Kasumi-1 (cell line): ENCODE data around the gene DCAF8.
A peak's percentile ranks its signal among the peaks of the same experiment; 100 is the strongest.

Experiments used
- DNase-seq, 2 experiments: peaks; one replicate each; lab custom pipeline; 2025; lab: John Stamatoyannopoulos, UW

DCAF8 gene

DNA sequence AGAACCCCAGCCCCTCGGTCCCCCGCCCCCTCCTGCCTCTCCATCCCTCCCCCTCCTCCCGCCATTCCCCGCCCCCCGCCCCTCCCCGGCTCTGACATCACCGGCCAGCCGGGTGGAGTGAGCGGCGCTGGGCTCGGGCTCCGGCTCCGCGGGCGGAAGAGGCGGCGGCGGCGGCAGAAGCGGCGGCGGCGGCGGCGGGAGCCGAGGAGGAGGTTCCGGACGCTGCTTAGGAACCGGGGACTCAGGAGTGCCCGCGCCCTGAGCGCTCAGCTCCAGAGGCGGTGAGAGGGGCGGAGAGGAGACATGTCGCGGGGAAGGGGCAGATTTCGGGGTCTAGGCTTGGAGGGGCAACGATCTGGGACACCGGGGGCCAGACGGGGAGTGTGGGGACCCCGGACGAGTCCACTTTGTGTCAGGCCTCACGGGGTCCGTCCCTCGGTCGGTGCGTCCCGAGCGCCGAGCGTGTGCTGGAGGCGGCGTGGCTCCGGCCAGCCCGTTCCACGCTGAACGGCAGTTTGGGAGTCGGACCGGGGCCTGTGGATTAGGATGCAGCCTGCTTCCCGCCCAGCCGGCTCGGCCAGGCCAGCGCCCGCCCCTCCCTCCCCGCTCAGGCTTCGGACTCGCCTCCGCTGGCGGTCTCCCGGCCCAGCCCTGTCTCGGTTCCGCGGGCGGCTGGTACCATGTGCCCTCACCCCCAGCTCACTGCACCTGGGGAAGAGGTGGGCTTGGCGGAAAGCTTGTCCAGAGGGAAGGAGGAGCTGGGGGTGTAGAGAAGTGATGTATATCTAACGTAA is 56.9 kb downstream of the DCAF8 start, which contains the start of gene PEA15:
Gene PEA15, plus strand, starts transcription at position 143 of the 794 bp plus-strand sequence. CDS start 6,161 bp downstream, outside the sequence.
- peak in 1 of 2 experiments; percentile 24 for DNase-seq

DNA sequence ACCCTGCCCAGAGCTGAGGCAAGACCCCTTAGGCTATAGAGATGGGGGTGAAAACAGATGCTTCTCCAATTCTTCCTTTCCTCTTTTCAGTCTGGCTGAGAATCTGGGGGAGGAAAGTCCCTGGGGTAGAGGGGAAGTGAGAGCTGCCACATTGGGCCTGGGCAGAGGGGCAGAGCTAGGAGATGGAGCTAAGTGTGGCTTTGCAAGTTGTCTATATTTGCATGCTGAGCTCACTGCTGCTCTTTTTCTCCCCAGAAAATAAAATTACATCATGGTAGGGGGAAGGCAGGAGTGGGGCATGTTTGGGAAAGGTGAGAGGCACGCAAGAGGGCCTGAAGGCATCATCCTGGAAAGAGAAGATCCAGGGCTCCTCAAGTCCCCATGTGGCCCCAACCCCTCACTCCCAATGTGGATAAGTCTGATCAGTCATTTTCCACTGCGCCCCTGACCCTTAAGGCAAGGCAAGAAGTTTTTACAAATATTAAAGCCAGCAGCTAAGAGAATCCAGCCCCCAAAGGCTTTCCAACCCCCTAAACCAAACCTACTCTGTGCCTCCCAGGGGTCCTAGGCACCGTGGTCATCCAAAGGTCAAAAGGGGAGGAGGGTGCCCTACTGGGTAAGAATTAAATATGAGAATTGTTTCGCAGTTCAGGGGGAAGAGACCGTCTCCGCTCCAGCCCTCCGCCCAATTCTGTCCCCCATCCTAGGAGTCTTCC is 57.7 kb downstream of the DCAF8 start:
- peak; percentile 65 to 75 for DNase-seq

DNA sequence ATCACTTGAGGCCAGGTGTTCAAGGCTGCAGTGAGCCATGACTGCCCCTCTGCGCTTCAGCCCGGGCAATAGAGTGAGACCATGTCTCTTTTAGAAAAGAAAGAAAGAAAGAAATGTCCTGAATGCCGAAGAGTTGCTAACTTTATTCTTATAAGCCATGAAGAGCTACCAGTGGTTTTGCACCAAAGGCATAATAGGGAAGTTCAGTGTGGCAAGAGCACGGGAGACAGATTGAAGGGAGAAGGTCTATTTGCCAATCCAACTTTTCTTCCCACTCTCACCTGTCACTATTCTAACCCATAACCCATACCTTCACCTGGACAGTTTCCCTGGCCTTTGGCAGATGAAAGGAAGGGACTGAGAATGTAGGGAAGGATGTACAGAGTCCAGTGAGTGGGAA is 61.6 kb downstream of the DCAF8 start:
- peak; percentile 13 to 44 for DNase-seq

DNA sequence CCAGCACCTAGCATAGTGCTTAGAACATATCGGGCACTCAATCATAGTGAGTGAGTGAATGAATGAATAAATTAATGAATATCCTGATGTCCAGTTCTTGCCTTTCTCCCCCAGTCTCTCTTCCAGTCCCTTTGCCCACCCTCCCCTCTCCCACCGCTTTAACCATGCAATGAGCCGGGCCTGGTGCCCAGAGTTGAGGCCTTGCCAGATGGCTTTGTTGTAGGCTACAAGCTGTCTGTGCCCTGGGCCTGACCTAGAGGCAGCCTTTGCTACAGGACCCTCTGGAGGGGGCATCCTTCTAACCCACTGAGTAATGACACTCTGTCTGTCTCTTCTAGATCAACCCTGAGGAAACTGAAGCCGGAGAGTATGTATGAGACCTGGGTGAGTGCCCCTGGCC is 65.1 kb downstream of the DCAF8 start:
- no peak for DNase-seq

DNA sequence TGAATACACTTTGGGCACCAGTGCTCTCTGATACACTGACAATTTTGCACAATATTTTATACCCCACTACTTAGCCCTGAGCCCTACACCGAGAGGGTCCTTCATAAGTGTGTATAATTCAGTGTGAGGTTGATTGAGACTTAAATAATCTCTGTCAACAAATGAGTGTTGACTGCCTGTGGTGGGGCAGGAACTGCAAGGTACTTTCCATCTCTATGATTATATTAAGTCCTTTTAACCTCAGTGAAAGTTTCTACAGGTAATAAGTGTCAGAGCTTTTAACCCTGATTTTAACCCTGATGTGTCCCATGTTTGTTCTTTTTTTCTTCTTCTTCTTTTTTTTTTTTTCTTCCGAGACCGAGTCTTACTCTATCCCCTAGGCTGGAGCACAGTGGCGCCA is 66.2 kb downstream of the DCAF8 start:
- DNase-seq: no peak

DNA sequence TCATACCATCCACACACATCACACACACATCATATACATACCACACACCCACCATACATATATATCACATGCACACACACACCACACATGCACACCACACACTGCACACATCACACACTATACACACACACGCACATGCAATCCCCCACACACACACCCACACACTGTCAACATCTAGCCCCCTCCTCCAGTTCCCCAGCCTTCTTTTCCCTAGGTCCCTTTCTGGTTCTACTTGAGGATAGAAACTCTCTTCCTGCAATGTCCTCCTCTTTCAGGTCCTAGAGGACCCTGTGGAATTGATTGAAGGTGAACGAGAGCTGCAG is 67.7 kb downstream of the DCAF8 start:
- DNase-seq: no peak

DNA sequence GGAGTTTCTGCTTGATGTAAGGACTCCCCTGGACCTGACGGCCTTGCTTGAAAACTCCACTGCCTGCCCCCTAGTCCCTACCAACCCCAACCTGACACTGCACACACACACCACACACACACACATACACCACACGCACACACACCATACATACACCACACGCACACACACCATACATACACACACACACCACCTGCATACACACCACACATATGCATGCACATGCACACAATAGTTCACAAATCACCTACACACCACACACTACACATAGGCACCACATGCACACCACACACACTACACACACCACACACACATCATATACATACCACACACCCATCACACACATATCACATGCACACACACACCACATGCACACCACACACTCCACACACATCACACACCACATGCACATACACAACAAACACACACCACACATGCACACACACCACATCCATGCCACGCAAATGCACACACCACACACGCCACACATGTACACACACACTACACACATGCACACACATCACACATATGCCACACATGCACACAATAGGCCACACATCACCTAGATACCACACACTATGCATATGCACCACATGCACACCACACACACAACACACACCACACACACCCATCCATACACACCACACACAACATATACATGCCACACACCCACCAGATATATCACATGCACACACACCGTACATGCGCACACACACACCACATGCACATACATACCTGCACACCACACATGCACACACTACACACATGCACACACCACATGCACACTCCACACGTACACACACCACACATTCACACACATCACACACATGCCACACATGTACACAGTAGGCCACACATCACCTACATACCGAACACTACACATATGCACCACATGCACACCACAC is 68.3 kb downstream of the DCAF8 start:
- DNase-seq: no peak

GRCh38 chr1:160193091-160193819 is 69.1 kb downstream of the DCAF8 start:
- DNase-seq: peak; percentile 75 to 84

- no peak for DNase-seq
Observed at GRCh38 chr1:160192234-160192633, 70.1 kb downstream of the DCAF8 start.

GRCh38 chr1:160191756-160192155 is 70.6 kb downstream of the DCAF8 start:
- DNase-seq: no peak

GRCh38 chr1:160189649-160190625 is 72.4 kb downstream of the DCAF8 start, which contains the start of gene CASQ1:
TSS of gene CASQ1 (plus strand) at chr1:160190575. CDS start at chr1:160190752, 177 bp downstream.
- no peak for DNase-seq

- DNase-seq: no peak
Observed at GRCh38 chr1:160188341-160188740, 74.0 kb downstream of the DCAF8 start.

GRCh38 chr1:160187407-160187806 is 74.9 kb downstream of the DCAF8 start:
- DNase-seq: no peak

DNA sequence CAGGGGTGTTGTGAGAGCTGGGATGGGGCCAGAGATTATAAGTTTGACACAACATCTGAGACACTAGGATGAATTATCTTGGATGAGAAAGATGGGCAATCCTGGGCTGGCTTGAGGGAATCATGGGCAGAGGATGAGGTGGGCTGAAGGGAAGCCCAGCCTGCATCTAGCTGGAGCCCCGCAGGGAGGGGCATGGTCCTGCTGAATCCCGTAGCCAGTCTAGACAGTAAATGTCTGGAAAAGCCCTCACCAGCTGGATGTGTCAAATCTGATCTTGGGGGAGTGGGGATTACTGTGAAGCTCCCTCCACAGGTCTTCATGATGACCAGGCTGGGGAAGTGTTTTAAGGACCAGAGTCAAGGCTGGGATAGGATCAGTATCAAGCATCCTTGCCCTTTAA is 75.6 kb downstream of the DCAF8 start:
- no peak for DNase-seq

DNA sequence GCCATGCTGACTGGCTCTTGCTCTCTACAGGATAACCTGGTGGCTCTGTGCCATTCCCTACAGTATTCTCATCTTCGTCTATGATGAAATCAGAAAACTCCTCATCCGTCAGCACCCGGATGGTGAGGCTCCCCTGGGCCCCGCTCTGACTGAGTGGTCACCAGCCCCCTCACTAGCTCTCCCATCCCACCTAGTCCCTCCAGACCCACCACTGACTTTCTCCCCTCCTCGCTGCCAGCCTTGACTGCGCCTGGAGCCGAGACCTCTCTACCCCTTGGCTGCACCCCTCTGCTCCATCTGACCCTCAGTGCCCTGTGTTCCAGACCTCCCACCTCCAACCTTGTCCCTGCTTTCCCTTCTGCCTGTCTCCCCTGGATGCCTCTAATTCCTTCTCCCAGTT is 76.1 kb downstream of the DCAF8 start:
- DNase-seq: no peak

DNA sequence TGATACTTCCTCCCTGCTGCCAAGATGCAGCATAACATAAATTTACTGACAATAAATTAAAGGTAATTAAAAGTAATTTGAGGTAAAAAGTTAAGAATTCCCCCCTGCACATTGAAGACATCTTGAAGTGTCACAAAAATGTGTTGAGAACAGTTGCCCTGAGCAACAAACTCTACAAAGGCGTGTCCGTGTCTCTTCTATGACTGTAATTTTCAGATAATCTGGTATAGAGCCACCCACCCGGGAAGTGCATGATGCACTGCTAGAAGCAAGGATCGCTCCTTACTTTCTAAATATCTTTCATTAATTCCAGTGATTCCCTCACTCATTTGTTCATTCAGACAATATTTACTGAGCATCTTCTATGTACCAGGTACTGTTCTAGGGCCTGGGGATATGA is 83.0 kb downstream of the DCAF8 start:
- DNase-seq: no peak

GRCh38 chr1:160178731-160179130 is 83.6 kb downstream of the DCAF8 start:
- DNase-seq: no peak

DNA sequence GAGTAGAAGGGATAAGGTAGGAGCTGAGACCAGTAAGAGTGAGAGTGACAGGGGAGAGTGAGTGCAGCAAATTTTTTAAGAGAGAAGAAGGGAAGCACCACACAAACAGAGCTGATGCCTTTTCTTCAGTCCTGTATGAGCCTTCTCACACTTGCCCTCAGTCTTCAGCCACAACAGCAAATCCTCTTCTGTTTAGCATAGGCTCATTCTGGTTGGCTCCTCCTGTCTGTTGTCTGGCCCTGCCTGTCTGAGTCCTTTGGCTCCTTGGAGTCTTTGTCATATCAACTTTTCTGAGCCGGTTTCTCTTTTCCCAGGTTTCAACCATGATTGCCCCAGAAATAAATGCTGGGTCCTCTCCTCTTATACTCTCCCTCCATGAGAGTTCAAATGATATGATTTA is 84.7 kb downstream of the DCAF8 start:
- DNase-seq: no peak

DNA sequence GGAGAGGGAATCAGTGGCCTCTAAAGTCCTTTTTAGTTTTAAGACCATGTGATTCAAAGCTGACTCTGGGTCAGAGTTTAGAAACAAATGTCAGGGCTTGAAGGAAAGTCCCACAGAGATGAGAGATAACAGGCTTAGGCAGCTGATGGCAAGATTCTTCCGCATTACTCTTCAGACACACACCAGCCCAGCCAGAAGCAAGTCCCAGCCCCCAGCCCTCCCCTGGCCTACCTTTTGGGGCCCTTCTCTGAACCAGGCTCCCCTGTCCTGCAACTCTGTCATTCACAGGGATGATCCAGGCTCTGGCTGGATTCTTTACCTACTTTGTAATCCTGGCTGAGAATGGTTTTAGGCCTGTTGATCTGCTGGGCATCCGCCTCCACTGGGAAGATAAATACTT is 85.1 kb downstream of the DCAF8 start:
- DNase-seq: no peak

DNA sequence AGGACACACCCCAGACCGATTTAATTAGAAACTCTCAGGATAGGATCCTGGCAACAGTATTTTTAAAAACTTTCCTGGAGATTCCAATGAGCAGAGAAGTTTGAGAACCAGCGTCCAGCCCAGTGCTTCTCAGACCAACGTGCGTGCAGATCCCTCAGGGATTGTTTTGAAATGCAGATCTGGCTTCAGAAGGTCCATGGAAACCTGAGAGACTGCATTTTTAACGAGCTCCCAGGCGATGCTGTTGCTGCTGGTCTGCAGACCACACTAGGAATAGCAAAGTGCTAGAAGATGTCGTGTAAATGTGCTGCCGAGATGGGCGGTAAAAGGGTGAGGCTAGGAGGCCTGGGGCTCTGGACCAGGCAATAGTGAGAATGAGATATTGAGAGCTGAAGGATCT is 90.4 kb downstream of the DCAF8 start:
- DNase-seq: no peak
